Transverse colon (tissue), 4 donors: Measurements from ENCODE around the gene HAND2. TPM values are rescaled to one million over a fixed set of nuclear protein-coding genes. Genes with fewer than 3 reads are reported as not detected.

Experiments
- DNase-seq: peaks from one replicate; pipeline ENCODE4 v3.0.0-alpha.2; 2019
- H3K27ac ChIP-seq, 4 donors: fragments of 200-600 bp; sonication (generic); 2 replicates each; pipeline ENCODE4 v1.5.1; 2016 to 2018; ENCODE audit warnings: inconsistent platforms in 4 of 4
- H3K27me3 ChIP-seq: fragments of 200-600 bp; sonication (generic); 2 replicates; pipeline ENCODE4 v1.5.1; 2017; ENCODE audit warnings: inconsistent platforms
- H3K36me3 ChIP-seq, 4 donors: fragments of 200-600 bp; sonication (generic); 2 replicates each; pipeline ENCODE4 v1.5.1; 2017 to 2019; ENCODE audit warnings: inconsistent platforms in 4 of 4
- H3K4me1 ChIP-seq, 4 donors: fragments of 200-600 bp; sonication (generic); 2 replicates each; pipeline ENCODE4 v1.5.1; 2017 to 2020; ENCODE audit warnings: inconsistent platforms in 4 of 4
- H3K4me3 ChIP-seq, 4 donors: fragments of 200-600 bp; sonication (generic); 1 replicate in 1 of 4; 2 replicates in 3 of 4; pipeline versions ENCODE4 v1.5.1 to v1.6.1; 2017 to 2019; ENCODE audit warnings: inconsistent platforms in 4 of 4
- H3K9me3 ChIP-seq, 2 donors: fragments of 200-600 bp; sonication (generic); 2 replicates each; pipeline ENCODE4 v1.5.1; 2017 to 2019; ENCODE audit warnings: inconsistent platforms in 2 of 2
- CTCF ChIP-seq, 5 experiments: fragments of 200-600 bp in 3 of 5; fragments of 450-650 bp in 2 of 5; sonication (generic) in 3 of 5; IDR thresholded peaks; 1 replicate in 2 of 5; 2 replicates in 3 of 5; pipeline ENCODE4 v1.5.1; 2016 to 2017; ENCODE audit warnings: antibody characterized with exemption in 5 of 5, inconsistent platforms in 3 of 5, mild to moderate bottlenecking in 2 of 5, moderate library complexity in 1 of 5
- EP300 ChIP-seq: sonication (generic); formaldehyde crosslinking; IDR thresholded peaks from one replicate; pipeline ENCODE4 v1.6.1; 2017; ENCODE audit warnings: antibody characterized with exemption, low read depth
- POLR2A ChIP-seq: fragments of 450-650 bp; IDR thresholded peaks from one replicate; pipeline ENCODE4 v1.6.1; 2016; ENCODE audit warnings: antibody characterized with exemption, mild to moderate bottlenecking, moderate library complexity
- POLR2AphosphoS5 ChIP-seq, 3 donors: sonication (generic); formaldehyde crosslinking; IDR thresholded peaks; one replicate each; pipeline ENCODE4 v1.6.1; 2016; ENCODE audit warnings: antibody characterized with exemption in 3 of 3
- WGBS, 2 donors: methylation state at CpG; one replicate each; pipeline ENCODE4 v1.1.5; 2018; ENCODE audit warnings: low coverage in 1 of 2; 5-methylcytosine and 5-hydroxymethylcytosine counted together
- in situ Hi-C, 4 donors: fragments of 200-750 bp; cut with MboI; loops; one replicate each; pipeline versions ENCODE4 v1.15.0 to v1.15.1; 2017; ENCODE audit warnings: low sequenced_read_pairs in 3 of 4, low pct_ligation_motif_present in 1 of 4, low pct_unique_long_range_greater_than_20kb in 1 of 4
- intact Hi-C: fragments of 100-400 bp; cut with DNase I; formaldehyde crosslinking; loops from one replicate; pipeline ENCODE4 v1.15.1; 2023; ENCODE audit warnings: low total_unique reads
- total RNA-seq, 4 donors: library from RNA; depleted of rRNA; stranded (reverse); fragments of >200 nt; gene quantifications; one replicate each; pipeline ENCODE4 v1.1.0, GENCODE V29; 2016

Gene HAND2
- total RNA-seq, 4 donors from 2014 or later = 24.6 to 87.6 (median 40.9) TPM

- DNase-seq = no peak
- peak overlapping the region; percentile 65 to 95 (median 86) for H3K27ac ChIP-seq
- H3K4me1 ChIP-seq = peaks cover 0 to 19% (median 6%) of the 10 kb centered on the region in 4 donors
- H3K36me3 ChIP-seq = no peaks in the 10 kb centered on the region
- no peak for TF ChIP-seq EP300
- WGBS, 2 donors = 61% methylated on average over 4 of the region's 4 CpGs; no CpG with 5 or more reads in 1 of the 2 donors
- intact Hi-C loops (loop anchor here (10.0 kb wide), 1 partner anchor 392 kb away; no protein-coding TSS in a partner anchor), in situ Hi-C loops (no loop called here)
- H3K4me3 ChIP-seq = peak overlapping the region in 2 of 4 donors; percentile 12 to 24
- no peaks in the 10 kb centered on the region for H3K9me3 ChIP-seq
- peaks cover 99% of the 10 kb centered on the region for H3K27me3 ChIP-seq
Observed at GRCh38 chr4:173532725-173533511, 2.9 kb upstream of the HAND2 start.

GRCh38 chr4:173531086-173531965, 1.3 kb upstream of the HAND2 start:
- in situ Hi-C loops (no loop called here), intact Hi-C loops (loop anchor here (10.0 kb wide), 1 partner anchor 393 kb away; no protein-coding TSS in a partner anchor)
- Histone ChIP-seq H3K4me1 (peaks cover 0 to 19% (median 5%) of the 10 kb centered on the region in 4 donors), H3K27me3 (peaks cover 99% of the 10 kb centered on the region), H3K4me3 (peak overlapping the region; percentile 24 to 58 (median 44)), H3K36me3 (no peaks in the 10 kb centered on the region), H3K9me3 (no peaks in the 10 kb centered on the region), H3K27ac (peak overlapping the region; percentile 65 to 95 (median 86))
- no peak for TF ChIP-seq POLR2A
- TF ChIP-seq EP300 = no peak
- no peak for TF ChIP-seq POLR2AphosphoS5 (IDR thresholded peaks at IDR 0.05)
- no peak for TF ChIP-seq CTCF (IDR thresholded peaks at IDR 0.05)
- WGBS, 2 donors = 24 to 35% methylated on average over 5 to 51 of the region's 52 CpGs
- DNase-seq = peak; percentile 14

GRCh38 chr4:173530326-173531085, 477 bp upstream of the HAND2 start:
- Histone ChIP-seq H3K4me1 (peaks cover 0 to 19% (median 5%) of the 10 kb centered on the region in 4 donors), H3K4me3 (peak overlapping the region; percentile 24 to 58 (median 44)), H3K36me3 (no peaks in the 10 kb centered on the region), H3K27ac (peak overlapping the region; percentile 65 to 95 (median 86)), H3K27me3 (peaks cover 99% of the 10 kb centered on the region), H3K9me3 (no peaks in the 10 kb centered on the region)
- WGBS, 2 donors = 0 to 16% methylated on average over 6 to 34 of the region's 34 CpGs
- no peak for DNase-seq
- intact Hi-C loops = loop anchor here (10.0 kb wide), 1 partner anchor 394 kb away; no protein-coding TSS in a partner anchor
- TF ChIP-seq CTCF (IDR thresholded peaks at IDR 0.05) (no peak), POLR2AphosphoS5 (IDR thresholded peaks at IDR 0.05) (no peak), EP300 (no peak), POLR2A (no peak)
- in situ Hi-C loops = no loop called here
